ENCODE data around the gene TLCD5.

DNA sequence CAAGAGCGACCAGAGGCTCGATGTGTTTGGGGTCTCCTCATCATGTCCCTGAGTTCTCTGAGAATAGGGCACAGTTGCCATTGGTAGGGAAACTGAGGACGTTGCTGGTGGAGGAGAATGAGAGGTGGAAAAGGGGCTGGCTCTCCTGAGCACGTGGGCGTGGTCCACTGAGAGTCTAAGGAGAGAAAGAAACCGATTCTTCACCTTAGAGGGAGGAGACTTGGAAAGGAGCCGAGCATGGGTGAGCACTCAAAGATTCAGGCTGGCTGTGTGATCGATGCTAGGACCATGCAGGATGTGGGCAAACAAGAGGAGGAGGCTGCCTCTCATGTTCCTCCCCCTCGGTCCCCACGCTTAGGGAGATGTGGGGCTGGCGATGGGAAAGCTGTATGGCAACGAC, 19.8 kb upstream of the TLCD5 start:
- TF ChIP-seq, protein P1, sequence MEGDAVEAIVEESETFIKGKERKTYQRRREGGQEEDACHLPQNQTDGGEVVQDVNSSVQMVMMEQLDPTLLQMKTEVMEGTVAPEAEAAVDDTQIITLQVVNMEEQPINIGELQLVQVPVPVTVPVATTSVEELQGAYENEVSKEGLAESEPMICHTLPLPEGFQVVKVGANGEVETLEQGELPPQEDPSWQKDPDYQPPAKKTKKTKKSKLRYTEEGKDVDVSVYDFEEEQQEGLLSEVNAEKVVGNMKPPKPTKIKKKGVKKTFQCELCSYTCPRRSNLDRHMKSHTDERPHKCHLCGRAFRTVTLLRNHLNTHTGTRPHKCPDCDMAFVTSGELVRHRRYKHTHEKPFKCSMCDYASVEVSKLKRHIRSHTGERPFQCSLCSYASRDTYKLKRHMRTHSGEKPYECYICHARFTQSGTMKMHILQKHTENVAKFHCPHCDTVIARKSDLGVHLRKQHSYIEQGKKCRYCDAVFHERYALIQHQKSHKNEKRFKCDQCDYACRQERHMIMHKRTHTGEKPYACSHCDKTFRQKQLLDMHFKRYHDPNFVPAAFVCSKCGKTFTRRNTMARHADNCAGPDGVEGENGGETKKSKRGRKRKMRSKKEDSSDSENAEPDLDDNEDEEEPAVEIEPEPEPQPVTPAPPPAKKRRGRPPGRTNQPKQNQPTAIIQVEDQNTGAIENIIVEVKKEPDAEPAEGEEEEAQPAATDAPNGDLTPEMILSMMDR (conservative IDR thresholded peaks at IDR 0.05 in 1 of 2, IDR thresholded peaks at IDR 0.05 in 1 of 2; ENCODE audit: low read depth in 1 of 2, low read length in 2 of 2) = no peak
- TF ChIP-seq EZH2 (IDR thresholded peaks at IDR 0.05; ENCODE audit: low read length, missing control alignments) = no peak
